HEK293 (cell line): Measurements from ENCODE around the gene BMPR2.

Experiments used
- CTCF ChIA-PET: fragments of 350-600 bp; formaldehyde crosslinking; extraction: SDS; loops from one replicate; lab custom pipeline; 2021; ENCODE audit warnings: antibody characterized with exemption; lab: Yijun Ruan, JAX
- POLR2A ChIA-PET: fragments of 300-600 bp; formaldehyde crosslinking; extraction: SDS; loops from one replicate; lab custom pipeline; 2020; ENCODE audit warnings: antibody characterized with exemption, inconsistent platforms; lab: Yijun Ruan, JAX
- H3K27ac ChIP-seq: fragments of 200-500 bp; sonication (Bioruptor generic); 2 replicates; pipeline ENCODE4 v1.5.1; 2014; ENCODE audit warnings: low read depth, low read length, control low read depth, inconsistent platforms; ENCODE audit errors: extremely low read depth
- H3K36me3 ChIP-seq, 2 experiments: fragments of 200-500 bp in 1 of 2; sonication (Bioruptor generic) in 1 of 2; 1 replicate in 1 of 2; 2 replicates in 1 of 2; pipeline ENCODE4 v1.5.1; 2014 to 2017; ENCODE audit warnings: inconsistent platforms in 2 of 2, low read length in 2 of 2; ENCODE audit not compliant: control insufficient read depth in 2 of 2, insufficient read depth in 1 of 2
- H3K4me1 ChIP-seq: fragments of 200-500 bp; sonication (Bioruptor generic); 2 replicates; pipeline ENCODE4 v1.5.1; 2014; ENCODE audit warnings: mild to moderate bottlenecking, low read length, inconsistent platforms; ENCODE audit not compliant: control insufficient read depth, insufficient read depth
- H3K4me3 ChIP-seq: 2 replicates; pipeline ENCODE4 v1.5.1; 2011; ENCODE audit warnings: low read depth, mild to moderate bottlenecking, control low read depth, low read length, moderate library complexity
- H3K9me3 ChIP-seq: fragments of 200-500 bp; sonication (Bioruptor generic); 2 replicates; pipeline ENCODE4 v1.5.1; 2014; ENCODE audit warnings: low read depth, low read length, inconsistent platforms; ENCODE audit not compliant: control insufficient read depth, insufficient read depth
- FEZF1 ChIP-seq: fragments of 450-650 bp; formaldehyde crosslinking; IDR thresholded peaks from 2 replicates; pipeline ENCODE4 v1.5.1; 2016; ENCODE audit warnings: missing biosample characterization, missing genetic modification characterization
- HOXA7 ChIP-seq: sonication (generic); formaldehyde crosslinking; IDR thresholded peaks from 2 replicates; pipeline ENCODE4 v1.8.1; 2022; ENCODE audit warnings: missing genetic modification reagents, borderline replicate concordance
- KLF9 ChIP-seq: fragments of 450-650 bp; formaldehyde crosslinking; IDR thresholded peaks from 2 replicates; pipeline ENCODE4 v1.5.1; 2016; ENCODE audit warnings: missing biosample characterization, missing genetic modification characterization, low read depth
- SP3 ChIP-seq: fragments of 450-650 bp; formaldehyde crosslinking; IDR thresholded peaks from 2 replicates; pipeline ENCODE4 v1.5.1; 2016; ENCODE audit warnings: missing biosample characterization, missing genetic modification characterization
- ZNF266 ChIP-seq: fragments of 450-650 bp; formaldehyde crosslinking; IDR thresholded peaks from 2 replicates; pipeline ENCODE4 v1.5.1; 2016; ENCODE audit warnings: missing biosample characterization, missing genetic modification characterization, low read depth
- ZNF335 ChIP-seq: fragments of 450-650 bp; formaldehyde crosslinking; conservative IDR thresholded peaks from 2 replicates; pipeline ENCODE4 v1.5.1; 2016; ENCODE audit warnings: missing biosample characterization, missing genetic modification characterization
- ZNF341 ChIP-seq: fragments of 450-650 bp; formaldehyde crosslinking; IDR thresholded peaks from 2 replicates; pipeline ENCODE4; 2016; ENCODE audit warnings: low read depth, missing biosample characterization, missing genetic modification characterization
- ZNF48 ChIP-seq: fragments of 450-650 bp; formaldehyde crosslinking; IDR thresholded peaks from 2 replicates; pipeline ENCODE4 v1.5.1; 2016; ENCODE audit warnings: missing biosample characterization, missing genetic modification characterization
- ZNF514 ChIP-seq: fragments of 450-650 bp; formaldehyde crosslinking; IDR thresholded peaks from 2 replicates; pipeline ENCODE4 v1.5.1; 2016; ENCODE audit warnings: missing biosample characterization, missing genetic modification characterization
- ZNF664 ChIP-seq: fragments of 450-650 bp; formaldehyde crosslinking; IDR thresholded peaks from 2 replicates; pipeline ENCODE4 v1.5.1; 2016; ENCODE audit warnings: missing biosample characterization, missing genetic modification characterization
- ZNF670 ChIP-seq: fragments of 450-650 bp; formaldehyde crosslinking; IDR thresholded peaks from 2 replicates; pipeline ENCODE4 v1.5.1; 2016; ENCODE audit warnings: missing biosample characterization, missing genetic modification characterization, low read depth
- ZNF843 ChIP-seq: fragments of 450-650 bp; formaldehyde crosslinking; IDR thresholded peaks from 2 replicates; pipeline ENCODE4 v1.5.1; 2016; ENCODE audit warnings: missing biosample characterization, missing genetic modification characterization
- ZXDB ChIP-seq: fragments of 450-650 bp; formaldehyde crosslinking; IDR thresholded peaks from 2 replicates; pipeline ENCODE4 v1.5.1; 2016; ENCODE audit warnings: missing biosample characterization, missing genetic modification characterization
- TF ChIP-seq, protein P1 (sequence below): fragments of 450-650 bp; formaldehyde crosslinking; IDR thresholded peaks from 2 replicates; pipeline ENCODE4 v1.5.1; 2016; ENCODE audit warnings: missing biosample characterization, missing genetic modification characterization
- TF ChIP-seq, protein P2 (sequence below): fragments of 450-650 bp; formaldehyde crosslinking; IDR thresholded peaks from 2 replicates; pipeline ENCODE4 v1.5.1; 2016; ENCODE audit warnings: missing biosample characterization, missing genetic modification characterization
- TF ChIP-seq, protein P3 (sequence below): fragments of 450-650 bp; IDR thresholded peaks from 2 replicates; pipeline ENCODE4 v1.5.1; 2018; ENCODE audit warnings: missing biosample characterization, mild to moderate bottlenecking, missing genetic modification characterization
- TF ChIP-seq, protein P4 (sequence below): fragments of 450-650 bp; formaldehyde crosslinking; IDR thresholded peaks from 2 replicates; pipeline ENCODE4 v1.5.1; 2016; ENCODE audit warnings: missing biosample characterization, missing genetic modification characterization
- TF ChIP-seq, protein P5 (sequence below): fragments of 450-650 bp; formaldehyde crosslinking; IDR thresholded peaks from 2 replicates; pipeline ENCODE4 v1.5.1; 2016; ENCODE audit warnings: missing biosample characterization, missing genetic modification characterization, borderline replicate concordance
- TF ChIP-seq, protein P6 (sequence below): fragments of 450-650 bp; IDR thresholded peaks from 2 replicates; pipeline ENCODE4 v1.5.1; 2018; ENCODE audit warnings: missing biosample characterization, missing genetic modification characterization

Gene BMPR2

DNA sequence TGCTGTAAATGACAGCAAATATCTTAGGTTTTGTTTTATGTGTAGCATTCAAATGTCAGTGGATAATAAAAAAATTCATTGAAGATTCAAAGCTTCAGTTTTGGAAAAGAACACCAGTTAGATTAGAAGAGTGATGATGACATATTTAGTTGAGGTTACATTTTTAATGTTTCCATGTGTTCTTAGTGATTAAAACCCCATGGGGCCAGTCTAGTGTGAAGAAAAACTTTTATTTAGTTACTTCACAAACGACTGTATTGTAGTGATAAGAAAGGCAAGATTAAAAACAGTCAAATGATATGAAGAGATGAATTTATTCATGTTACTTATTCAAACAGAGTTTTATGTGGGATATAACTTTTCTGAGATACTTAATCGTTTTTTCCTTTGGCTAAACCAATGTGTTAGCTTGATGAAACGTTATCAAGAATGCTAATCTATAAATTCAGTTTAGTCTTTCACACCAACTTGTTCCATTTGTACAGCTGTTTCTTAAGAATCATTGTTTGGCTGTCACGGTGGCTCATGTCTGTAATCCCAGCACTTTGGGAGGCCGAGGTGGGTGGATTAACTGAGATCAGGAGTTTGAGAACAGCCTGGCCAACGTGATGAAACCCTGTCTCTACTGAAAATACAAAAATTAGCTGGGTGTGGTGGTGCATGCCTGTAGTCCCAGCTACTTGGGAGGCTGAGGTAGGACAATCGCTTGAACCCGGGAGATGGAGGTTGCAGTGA lies 11.6 kb downstream of the BMPR2 start:
- peaks cover 11% of the 10 kb centered on the region; the same call in 1 of the 2 replicates for H3K4me1 ChIP-seq
- no peak overlapping the region for H3K4me3 ChIP-seq
- CTCF ChIA-PET = interaction anchor here (0.9 kb wide), 1 partner anchor 436 kb away, joined by 3 read pairs; no protein-coding TSS in a partner anchor
- no peaks in the 10 kb centered on the region for H3K9me3 ChIP-seq
- H3K27ac ChIP-seq = no peak overlapping the region; the same call in 1 of the 2 replicates
- POLR2A ChIA-PET = no interaction called here
- H3K36me3 ChIP-seq = no peaks in the 10 kb centered on the region; a peak in 1 of 3 replicates
- TF ChIP-seq ZNF266 (tag by site-specific recombination) = no peak
- TF ChIP-seq, protein P1, sequence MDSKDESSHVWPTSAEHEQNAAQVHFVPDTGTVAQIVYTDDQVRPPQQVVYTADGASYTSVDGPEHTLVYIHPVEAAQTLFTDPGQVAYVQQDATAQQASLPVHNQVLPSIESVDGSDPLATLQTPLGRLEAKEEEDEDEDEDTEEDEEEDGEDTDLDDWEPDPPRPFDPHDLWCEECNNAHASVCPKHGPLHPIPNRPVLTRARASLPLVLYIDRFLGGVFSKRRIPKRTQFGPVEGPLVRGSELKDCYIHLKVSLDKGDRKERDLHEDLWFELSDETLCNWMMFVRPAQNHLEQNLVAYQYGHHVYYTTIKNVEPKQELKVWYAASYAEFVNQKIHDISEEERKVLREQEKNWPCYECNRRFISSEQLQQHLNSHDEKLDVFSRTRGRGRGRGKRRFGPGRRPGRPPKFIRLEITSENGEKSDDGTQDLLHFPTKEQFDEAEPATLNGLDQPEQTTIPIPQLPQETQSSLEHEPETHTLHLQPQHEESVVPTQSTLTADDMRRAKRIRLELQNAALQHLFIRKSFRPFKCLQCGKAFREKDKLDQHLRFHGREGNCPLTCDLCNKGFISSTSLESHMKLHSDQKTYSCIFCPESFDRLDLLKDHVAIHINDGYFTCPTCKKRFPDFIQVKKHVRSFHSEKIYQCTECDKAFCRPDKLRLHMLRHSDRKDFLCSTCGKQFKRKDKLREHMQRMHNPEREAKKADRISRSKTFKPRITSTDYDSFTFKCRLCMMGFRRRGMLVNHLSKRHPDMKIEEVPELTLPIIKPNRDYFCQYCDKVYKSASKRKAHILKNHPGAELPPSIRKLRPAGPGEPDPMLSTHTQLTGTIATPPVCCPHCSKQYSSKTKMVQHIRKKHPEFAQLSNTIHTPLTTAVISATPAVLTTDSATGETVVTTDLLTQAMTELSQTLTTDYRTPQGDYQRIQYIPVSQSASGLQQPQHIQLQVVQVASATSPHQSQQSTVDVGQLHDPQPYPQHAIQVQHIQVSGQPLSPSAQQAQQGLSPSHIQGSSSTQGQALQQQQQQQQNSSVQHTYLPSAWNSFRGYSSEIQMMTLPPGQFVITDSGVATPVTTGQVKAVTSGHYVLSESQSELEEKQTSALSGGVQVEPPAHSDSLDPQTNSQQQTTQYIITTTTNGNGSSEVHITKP (tag by site-specific recombination) = peak; percentile 39
- TF ChIP-seq, protein P2, sequence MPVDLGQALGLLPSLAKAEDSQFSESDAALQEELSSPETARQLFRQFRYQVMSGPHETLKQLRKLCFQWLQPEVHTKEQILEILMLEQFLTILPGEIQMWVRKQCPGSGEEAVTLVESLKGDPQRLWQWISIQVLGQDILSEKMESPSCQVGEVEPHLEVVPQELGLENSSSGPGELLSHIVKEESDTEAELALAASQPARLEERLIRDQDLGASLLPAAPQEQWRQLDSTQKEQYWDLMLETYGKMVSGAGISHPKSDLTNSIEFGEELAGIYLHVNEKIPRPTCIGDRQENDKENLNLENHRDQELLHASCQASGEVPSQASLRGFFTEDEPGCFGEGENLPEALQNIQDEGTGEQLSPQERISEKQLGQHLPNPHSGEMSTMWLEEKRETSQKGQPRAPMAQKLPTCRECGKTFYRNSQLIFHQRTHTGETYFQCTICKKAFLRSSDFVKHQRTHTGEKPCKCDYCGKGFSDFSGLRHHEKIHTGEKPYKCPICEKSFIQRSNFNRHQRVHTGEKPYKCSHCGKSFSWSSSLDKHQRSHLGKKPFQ (tag by site-specific recombination) = 0 out of 2 replicates have a peak, but pooled peaks have one; percentile 60
- TF ChIP-seq, protein P3, sequence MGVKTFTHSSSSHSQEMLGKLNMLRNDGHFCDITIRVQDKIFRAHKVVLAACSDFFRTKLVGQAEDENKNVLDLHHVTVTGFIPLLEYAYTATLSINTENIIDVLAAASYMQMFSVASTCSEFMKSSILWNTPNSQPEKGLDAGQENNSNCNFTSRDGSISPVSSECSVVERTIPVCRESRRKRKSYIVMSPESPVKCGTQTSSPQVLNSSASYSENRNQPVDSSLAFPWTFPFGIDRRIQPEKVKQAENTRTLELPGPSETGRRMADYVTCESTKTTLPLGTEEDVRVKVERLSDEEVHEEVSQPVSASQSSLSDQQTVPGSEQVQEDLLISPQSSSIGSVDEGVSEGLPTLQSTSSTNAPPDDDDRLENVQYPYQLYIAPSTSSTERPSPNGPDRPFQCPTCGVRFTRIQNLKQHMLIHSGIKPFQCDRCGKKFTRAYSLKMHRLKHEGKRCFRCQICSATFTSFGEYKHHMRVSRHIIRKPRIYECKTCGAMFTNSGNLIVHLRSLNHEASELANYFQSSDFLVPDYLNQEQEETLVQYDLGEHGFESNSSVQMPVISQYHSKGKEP (tag by site-specific recombination) = no peak
- no peak for TF ChIP-seq HOXA7
- TF ChIP-seq SP3 (tag by site-specific recombination) = no peak
- TF ChIP-seq ZXDB (tag by site-specific recombination) = no peak
- TF ChIP-seq, protein P4, sequence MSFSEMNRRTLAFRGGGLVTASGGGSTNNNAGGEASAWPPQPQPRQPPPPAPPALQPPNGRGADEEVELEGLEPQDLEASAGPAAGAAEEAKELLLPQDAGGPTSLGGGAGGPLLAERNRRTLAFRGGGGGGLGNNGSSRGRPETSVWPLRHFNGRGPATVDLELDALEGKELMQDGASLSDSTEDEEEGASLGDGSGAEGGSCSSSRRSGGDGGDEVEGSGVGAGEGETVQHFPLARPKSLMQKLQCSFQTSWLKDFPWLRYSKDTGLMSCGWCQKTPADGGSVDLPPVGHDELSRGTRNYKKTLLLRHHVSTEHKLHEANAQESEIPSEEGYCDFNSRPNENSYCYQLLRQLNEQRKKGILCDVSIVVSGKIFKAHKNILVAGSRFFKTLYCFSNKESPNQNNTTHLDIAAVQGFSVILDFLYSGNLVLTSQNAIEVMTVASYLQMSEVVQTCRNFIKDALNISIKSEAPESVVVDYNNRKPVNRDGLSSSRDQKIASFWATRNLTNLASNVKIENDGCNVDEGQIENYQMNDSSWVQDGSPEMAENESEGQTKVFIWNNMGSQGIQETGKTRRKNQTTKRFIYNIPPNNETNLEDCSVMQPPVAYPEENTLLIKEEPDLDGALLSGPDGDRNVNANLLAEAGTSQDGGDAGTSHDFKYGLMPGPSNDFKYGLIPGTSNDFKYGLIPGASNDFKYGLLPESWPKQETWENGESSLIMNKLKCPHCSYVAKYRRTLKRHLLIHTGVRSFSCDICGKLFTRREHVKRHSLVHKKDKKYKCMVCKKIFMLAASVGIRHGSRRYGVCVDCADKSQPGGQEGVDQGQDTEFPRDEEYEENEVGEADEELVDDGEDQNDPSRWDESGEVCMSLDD = no peak
- TF ChIP-seq ZNF341 (tag by site-specific recombination) = peak; percentile 31; the same call in 1 of the 2 replicates
- TF ChIP-seq FEZF1 (tag by site-specific recombination) = peak; percentile 63
- no peak for TF ChIP-seq KLF9 (tag by site-specific recombination)
- TF ChIP-seq, protein P5, sequence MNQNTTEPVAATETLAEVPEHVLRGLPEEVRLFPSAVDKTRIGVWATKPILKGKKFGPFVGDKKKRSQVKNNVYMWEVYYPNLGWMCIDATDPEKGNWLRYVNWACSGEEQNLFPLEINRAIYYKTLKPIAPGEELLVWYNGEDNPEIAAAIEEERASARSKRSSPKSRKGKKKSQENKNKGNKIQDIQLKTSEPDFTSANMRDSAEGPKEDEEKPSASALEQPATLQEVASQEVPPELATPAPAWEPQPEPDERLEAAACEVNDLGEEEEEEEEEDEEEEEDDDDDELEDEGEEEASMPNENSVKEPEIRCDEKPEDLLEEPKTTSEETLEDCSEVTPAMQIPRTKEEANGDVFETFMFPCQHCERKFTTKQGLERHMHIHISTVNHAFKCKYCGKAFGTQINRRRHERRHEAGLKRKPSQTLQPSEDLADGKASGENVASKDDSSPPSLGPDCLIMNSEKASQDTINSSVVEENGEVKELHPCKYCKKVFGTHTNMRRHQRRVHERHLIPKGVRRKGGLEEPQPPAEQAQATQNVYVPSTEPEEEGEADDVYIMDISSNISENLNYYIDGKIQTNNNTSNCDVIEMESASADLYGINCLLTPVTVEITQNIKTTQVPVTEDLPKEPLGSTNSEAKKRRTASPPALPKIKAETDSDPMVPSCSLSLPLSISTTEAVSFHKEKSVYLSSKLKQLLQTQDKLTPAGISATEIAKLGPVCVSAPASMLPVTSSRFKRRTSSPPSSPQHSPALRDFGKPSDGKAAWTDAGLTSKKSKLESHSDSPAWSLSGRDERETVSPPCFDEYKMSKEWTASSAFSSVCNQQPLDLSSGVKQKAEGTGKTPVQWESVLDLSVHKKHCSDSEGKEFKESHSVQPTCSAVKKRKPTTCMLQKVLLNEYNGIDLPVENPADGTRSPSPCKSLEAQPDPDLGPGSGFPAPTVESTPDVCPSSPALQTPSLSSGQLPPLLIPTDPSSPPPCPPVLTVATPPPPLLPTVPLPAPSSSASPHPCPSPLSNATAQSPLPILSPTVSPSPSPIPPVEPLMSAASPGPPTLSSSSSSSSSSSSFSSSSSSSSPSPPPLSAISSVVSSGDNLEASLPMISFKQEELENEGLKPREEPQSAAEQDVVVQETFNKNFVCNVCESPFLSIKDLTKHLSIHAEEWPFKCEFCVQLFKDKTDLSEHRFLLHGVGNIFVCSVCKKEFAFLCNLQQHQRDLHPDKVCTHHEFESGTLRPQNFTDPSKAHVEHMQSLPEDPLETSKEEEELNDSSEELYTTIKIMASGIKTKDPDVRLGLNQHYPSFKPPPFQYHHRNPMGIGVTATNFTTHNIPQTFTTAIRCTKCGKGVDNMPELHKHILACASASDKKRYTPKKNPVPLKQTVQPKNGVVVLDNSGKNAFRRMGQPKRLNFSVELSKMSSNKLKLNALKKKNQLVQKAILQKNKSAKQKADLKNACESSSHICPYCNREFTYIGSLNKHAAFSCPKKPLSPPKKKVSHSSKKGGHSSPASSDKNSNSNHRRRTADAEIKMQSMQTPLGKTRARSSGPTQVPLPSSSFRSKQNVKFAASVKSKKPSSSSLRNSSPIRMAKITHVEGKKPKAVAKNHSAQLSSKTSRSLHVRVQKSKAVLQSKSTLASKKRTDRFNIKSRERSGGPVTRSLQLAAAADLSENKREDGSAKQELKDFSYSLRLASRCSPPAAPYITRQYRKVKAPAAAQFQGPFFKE (tag by site-specific recombination) = no peak
- TF ChIP-seq ZNF514 (tag by site-specific recombination) = no peak
- peak; percentile 54 for TF ChIP-seq ZNF664
- no peak for TF ChIP-seq ZNF670 (tag by site-specific recombination)
- TF ChIP-seq, protein P6, sequence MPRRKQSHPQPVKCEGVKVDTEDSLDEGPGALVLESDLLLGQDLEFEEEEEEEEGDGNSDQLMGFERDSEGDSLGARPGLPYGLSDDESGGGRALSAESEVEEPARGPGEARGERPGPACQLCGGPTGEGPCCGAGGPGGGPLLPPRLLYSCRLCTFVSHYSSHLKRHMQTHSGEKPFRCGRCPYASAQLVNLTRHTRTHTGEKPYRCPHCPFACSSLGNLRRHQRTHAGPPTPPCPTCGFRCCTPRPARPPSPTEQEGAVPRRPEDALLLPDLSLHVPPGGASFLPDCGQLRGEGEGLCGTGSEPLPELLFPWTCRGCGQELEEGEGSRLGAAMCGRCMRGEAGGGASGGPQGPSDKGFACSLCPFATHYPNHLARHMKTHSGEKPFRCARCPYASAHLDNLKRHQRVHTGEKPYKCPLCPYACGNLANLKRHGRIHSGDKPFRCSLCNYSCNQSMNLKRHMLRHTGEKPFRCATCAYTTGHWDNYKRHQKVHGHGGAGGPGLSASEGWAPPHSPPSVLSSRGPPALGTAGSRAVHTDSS = no peak
- no peak for TF ChIP-seq ZNF48 (tag by site-specific recombination)
- TF ChIP-seq ZNF843 (tag by site-specific recombination) = 0 out of 2 replicates have a peak, but pooled peaks have one; percentile 16
- peak; percentile 26; the same call in 1 of the 2 replicates for TF ChIP-seq ZNF335 (tag by site-specific recombination)
